Esophagus squamous epithelium (tissue), 4 donors: Measurements from ENCODE around the gene PRKG1.

ENCODE experiments used
- POLR2A ChIP-seq, 4 donors: fragments of 450-650 bp; IDR thresholded peaks; one replicate each; pipeline ENCODE4 v1.6.1; 2017; ENCODE audit warnings: antibody characterized with exemption in 4 of 4, mild to moderate bottlenecking in 4 of 4, moderate library complexity in 3 of 4
- TF ChIP-seq, protein P1 (sequence below), 6 experiments: fragments of 450-650 bp in 4 of 6; fragments of 200-600 bp in 2 of 6; sonication (generic) in 2 of 6; IDR thresholded peaks; one replicate each; pipeline ENCODE4 v1.5.1; 2016 to 2019; ENCODE audit warnings: antibody characterized with exemption in 6 of 6, mild to moderate bottlenecking in 4 of 6, moderate library complexity in 4 of 6

- TF ChIP-seq, protein P1, sequence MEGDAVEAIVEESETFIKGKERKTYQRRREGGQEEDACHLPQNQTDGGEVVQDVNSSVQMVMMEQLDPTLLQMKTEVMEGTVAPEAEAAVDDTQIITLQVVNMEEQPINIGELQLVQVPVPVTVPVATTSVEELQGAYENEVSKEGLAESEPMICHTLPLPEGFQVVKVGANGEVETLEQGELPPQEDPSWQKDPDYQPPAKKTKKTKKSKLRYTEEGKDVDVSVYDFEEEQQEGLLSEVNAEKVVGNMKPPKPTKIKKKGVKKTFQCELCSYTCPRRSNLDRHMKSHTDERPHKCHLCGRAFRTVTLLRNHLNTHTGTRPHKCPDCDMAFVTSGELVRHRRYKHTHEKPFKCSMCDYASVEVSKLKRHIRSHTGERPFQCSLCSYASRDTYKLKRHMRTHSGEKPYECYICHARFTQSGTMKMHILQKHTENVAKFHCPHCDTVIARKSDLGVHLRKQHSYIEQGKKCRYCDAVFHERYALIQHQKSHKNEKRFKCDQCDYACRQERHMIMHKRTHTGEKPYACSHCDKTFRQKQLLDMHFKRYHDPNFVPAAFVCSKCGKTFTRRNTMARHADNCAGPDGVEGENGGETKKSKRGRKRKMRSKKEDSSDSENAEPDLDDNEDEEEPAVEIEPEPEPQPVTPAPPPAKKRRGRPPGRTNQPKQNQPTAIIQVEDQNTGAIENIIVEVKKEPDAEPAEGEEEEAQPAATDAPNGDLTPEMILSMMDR (IDR thresholded peaks at IDR 0.05), result no peak
- no peak for TF ChIP-seq POLR2A (IDR thresholded peaks at IDR 0.05)
These were observed 528.0 kb downstream of the PRKG1 start for GRCh38 chr10:51602326-51602725.
